ENCODE results near the gene CD300LF. TPM values are rescaled to one million over a fixed set of nuclear protein-coding genes. Genes with fewer than 3 reads are reported as not detected.

CD300LF gene
- total and polyA plus RNA-seq, 10 of the 15 experiments (the other 5 are each of a cell fraction or from before 2014, with no cell fraction given) = 0.15 TPM; not detected in 9

- CTCF ChIA-PET = interaction anchor here (0.6 to 3.3 kb wide), 4 partner anchors 10 to 465 kb away, joined by 3 to 13 read pairs (median 4); partner anchors contain the start of gene RAB37
- BruUV-seq (replicated peaks) = no TSS peak
- WGBS (ENCODE audit: insufficient coverage, insufficient replicate concordance, low lambda C conversion rate, missing lambda C conversion rate) = 49% methylated on average over 48 of the region's 57 CpGs
- H2AFZ ChIP-seq (ENCODE audit: control insufficient read depth, low read depth, low read length) = no peak overlapping the region
- intact Hi-C loops (cut with micrococcal nuclease; ENCODE audit: unreplicated experiment) = no loop called here
- DNase-seq (ENCODE audit: low read depth, low spot score) = no peak
- ATAC-seq = no peak; the same call in 2 of the 3 replicates
- no peak overlapping the region for H3K9ac ChIP-seq (ENCODE audit: control insufficient read depth, insufficient read depth, low read length)
- H3K36me3 ChIP-seq (ENCODE audit: control insufficient read depth in 2 of 2, insufficient read depth in 2 of 2, low read length in 1 of 2) = no peaks in the 10 kb centered on the region
- RAD21 ChIA-PET (ENCODE audit: unreplicated experiment) = no interaction called here
- H3K4me1 ChIP-seq (ENCODE audit: control insufficient read depth, insufficient read depth, low read length) = no peaks in the 10 kb centered on the region
- no peaks in the 10 kb centered on the region for H4K20me1 ChIP-seq (ENCODE audit: control insufficient read depth, insufficient read depth)
- FAIRE-seq = no peak
- H3K27me3 ChIP-seq (replicated peaks in 1 of 2; ENCODE audit: control insufficient read depth in 2 of 2, insufficient read depth in 2 of 2, low read length in 1 of 2) = peaks cover 0 to 7% of the 10 kb centered on the region in 2 experiments; a peak in 2 of 4 replicates
- no peaks in the 10 kb centered on the region for H3K79me2 ChIP-seq (ENCODE audit: control insufficient read depth, insufficient read depth, low read length)
- TF ChIP-seq RUNX3 (IDR thresholded peaks at IDR 0.05; ENCODE audit: low read length) = no peak
- no peak for TF ChIP-seq EZH2 (IDR thresholded peaks at IDR 0.05; ENCODE audit: borderline replicate concordance, control insufficient read depth, low read depth, low read length)
- peak; percentile 63; the same call in 1 of the 2 replicates for TF ChIP-seq SIN3A (IDR thresholded peaks at IDR 0.05; ENCODE audit: low read depth, low read length)
- TF ChIP-seq ZBTB33 (IDR thresholded peaks at IDR 0.05) = peak; percentile 99
- no peak for TF ChIP-seq SPI1 (IDR thresholded peaks at IDR 0.05; ENCODE audit: borderline replicate concordance, insufficient read depth, low read depth, low read length)
- peak; percentile 89 for TF ChIP-seq REST (IDR thresholded peaks at IDR 0.05; ENCODE audit: low read depth, low read length)
- SMC1A ChIA-PET (ENCODE audit: uncharacterized antibody, unreplicated experiment) = interaction anchor here (0.8 to 1.9 kb wide), 2 partner anchors 14 to 67 kb away, joined by 5 read pairs; no protein-coding TSS in a partner anchor
- no peak overlapping the region for H3K4me3 ChIP-seq
- in situ Hi-C loops (cut with MboI) = no loop called here
- H3K27ac ChIP-seq (ENCODE audit: control insufficient read depth, insufficient read depth) = no peak overlapping the region
- POLR2A ChIA-PET = no interaction called here
- H3K4me2 ChIP-seq (ENCODE audit: control insufficient read depth, insufficient read depth) = no peak overlapping the region
- H3K9me3 ChIP-seq (replicated peaks; ENCODE audit: control insufficient read depth, insufficient read depth, low read length) = no peaks in the 10 kb centered on the region
Observed at GRCh38 chr17:74671031-74671771, 41.5 kb downstream of the CD300LF start.
